Measurements from ENCODE around the gene PAXX. TPM values are rescaled to one million over a fixed set of nuclear protein-coding genes. Genes with fewer than 3 reads are reported as not detected.

PAXX gene
- total and polyA plus RNA-seq, 9 of the 15 experiments (the other 6 are each of a cell fraction or from before 2014, with no cell fraction given): 1.2 to 175 (median 38.5) TPM

GRCh38 chr9:137006116-137007003 is 14.1 kb downstream of the PAXX start:
- TF ChIP-seq CEBPB (tag; IDR thresholded peaks at IDR 0.05): no peak
- no peak for TF ChIP-seq TSC22D4 (tag; IDR thresholded peaks at IDR 0.05)
- no peak for FAIRE-seq

More at GRCh38 chr9:137006116-137007003, 14.1 kb downstream of the PAXX start:
- Histone ChIP-seq H3K9me3 (replicated peaks; ENCODE audit: control insufficient read depth, insufficient read depth, low read depth, low read length) (0 out of 2 replicates have a peak, but pooled peaks cover 1% of the 10 kb centered on the region), H3K79me2 (ENCODE audit: control insufficient read depth, insufficient read depth, low read length) (no peaks in the 10 kb centered on the region), H4K20me1 (replicated peaks; ENCODE audit: control insufficient read depth, insufficient read depth, low read length) (no peaks in the 10 kb centered on the region), H3K4me2 (ENCODE audit: insufficient read depth, low read length) (no peak overlapping the region), H3K27ac (ENCODE audit: extremely low read depth, low read depth, low read length) (no peak overlapping the region), H3K4me3 (no peak overlapping the region), H3K9me1 (ENCODE audit: control insufficient read depth, insufficient read depth, low read length) (no peaks in the 10 kb centered on the region), H3K4me1 (replicated peaks in 1 of 2; ENCODE audit: control insufficient read depth in 2 of 2, insufficient read depth in 2 of 2, low read length in 2 of 2) (peaks cover 0 to 52% of the 10 kb centered on the region in 2 experiments; a peak in 2 of 5 replicates), H2AFZ (ENCODE audit: low read depth, low read length) (no peak overlapping the region), H3K9ac (ENCODE audit: insufficient read depth in 1 of 2, low read depth in 2 of 2, low read length in 2 of 2) (peak overlapping the region in 1 of 2 experiments; percentile 1; a peak in 2 of 4 replicates), H3K27me3 (ENCODE audit: control insufficient read depth in 2 of 2, insufficient read depth in 2 of 2, low read length in 2 of 2) (no peaks in the 10 kb centered on the region), H3K36me3 (ENCODE audit: control insufficient read depth, insufficient read depth, low read length) (no peaks in the 10 kb centered on the region)
- ChIA-PET CTCF (ENCODE audit: low intra/inter-chr PET ratio) (no interaction called here), POLR2A (interaction anchor here (0.6 kb wide), 3 partner anchors 183 to 306 kb away, joined by 3 read pairs; no protein-coding TSS in a partner anchor)
- DNase-seq (ENCODE audit: extremely low read depth in 1 of 4, low spot score in 3 of 4) (no peak), ATAC-seq (no peak)
- WGBS (ENCODE audit: insufficient coverage, low coverage, missing lambda C conversion rate): 47% methylated on average over 24 of the region's 24 CpGs
- intact Hi-C loops (cut with micrococcal nuclease) (no loop called here), in situ Hi-C loops (cut with MboI) (no loop called here)
- no TSS peak for BruUV-seq (replicated peaks)

Measured in K562 (cell line).